Loucy (cell line): ENCODE data around the gene BCLAF1.

Source experiments
- CTCF ChIP-seq: fragments of 200-600 bp; sonication (generic); conservative IDR thresholded peaks from 2 replicates; pipeline ENCODE4 v1.5.1; 2014; ENCODE audit warnings: mild to moderate bottlenecking, antibody characterized with exemption, low read length
- EZH2phosphoT487 ChIP-seq: fragments of 200-600 bp; IDR thresholded peaks from 2 replicates; pipeline ENCODE4 v1.6.1; 2018; ENCODE audit warnings: antibody characterized with exemption, mild to moderate bottlenecking, moderate library complexity, borderline replicate concordance

- TF ChIP-seq CTCF = no peak
- TF ChIP-seq EZH2phosphoT487 = no peak
Observed at GRCh38 chr6:136289579-136290409, at the start of gene BCLAF1.
